Measurements from ENCODE around the gene PTPN2.
"Not testable (repeated sequence)": the region's sequence is repeated elsewhere in the genome, so short reads cannot be mapped to it uniquely, and the experiment has no call there.

Gene PTPN2

GRCh38 chr18:12883684-12884405 is at the start of gene PTPN2:
Gene PTPN2, minus strand, starts transcription at chr18:12884237. Its CDS starts 96 bp downstream, at chr18:12884141.
- peak; percentile 93 for DNase-seq

- no peak for DNase-seq
These were observed 49.3 kb upstream of the PTPN2 start for GRCh38 chr18:12933327-12933726.

- no peak for DNase-seq
These were observed 46.9 kb upstream of the PTPN2 start for GRCh38 chr18:12930908-12931307.

GRCh38 chr18:12930376-12930775 is 46.3 kb upstream of the PTPN2 start:
- DNase-seq: no peak

GRCh38 chr18:12929477-12930083 is 45.5 kb upstream of the PTPN2 start:
- no peak for DNase-seq

GRCh38 chr18:12928641-12929040 is 44.6 kb upstream of the PTPN2 start:
- no peak for DNase-seq

GRCh38 chr18:12928206-12928605 is 44.2 kb upstream of the PTPN2 start:
- DNase-seq: no peak

GRCh38 chr18:12924616-12925015 is 40.6 kb upstream of the PTPN2 start:
- no peak for DNase-seq

- no peak for DNase-seq
These were observed 38.2 kb upstream of the PTPN2 start for GRCh38 chr18:12922266-12922665.

GRCh38 chr18:12921178-12921577 is 37.1 kb upstream of the PTPN2 start:
- no peak for DNase-seq

- DNase-seq: no peak
These were observed 28.1 kb upstream of the PTPN2 start for GRCh38 chr18:12911929-12912703.

- DNase-seq: no peak
These were observed 27.2 kb upstream of the PTPN2 start for GRCh38 chr18:12911025-12911928.

GRCh38 chr18:12908706-12909105 is 24.7 kb upstream of the PTPN2 start:
- no peak for DNase-seq

GRCh38 chr18:12907258-12907925 is 23.4 kb upstream of the PTPN2 start:
- no peak for DNase-seq

GRCh38 chr18:12906773-12907172 is 22.7 kb upstream of the PTPN2 start:
- no peak for DNase-seq

GRCh38 chr18:12906119-12906518 is 22.1 kb upstream of the PTPN2 start:
- DNase-seq: no peak

GRCh38 chr18:12904012-12904516 is 20.0 kb upstream of the PTPN2 start:
- DNase-seq: no peak

- DNase-seq: not testable (repeated sequence)
These were observed 17.2 kb upstream of the PTPN2 start for GRCh38 chr18:12901208-12901607.

GRCh38 chr18:12896784-12897333 is 12.8 kb upstream of the PTPN2 start:
- DNase-seq: not testable (repeated sequence)

GRCh38 chr18:12895626-12896025 is 11.6 kb upstream of the PTPN2 start:
- DNase-seq: no peak

GRCh38 chr18:12895014-12895413 is 11.0 kb upstream of the PTPN2 start:
- DNase-seq: no peak

GRCh38 chr18:12891561-12891960 is 7.5 kb upstream of the PTPN2 start:
- DNase-seq: no peak
